ENCODE results near the gene ACOT7.

The ACOT7 gene

DNA sequence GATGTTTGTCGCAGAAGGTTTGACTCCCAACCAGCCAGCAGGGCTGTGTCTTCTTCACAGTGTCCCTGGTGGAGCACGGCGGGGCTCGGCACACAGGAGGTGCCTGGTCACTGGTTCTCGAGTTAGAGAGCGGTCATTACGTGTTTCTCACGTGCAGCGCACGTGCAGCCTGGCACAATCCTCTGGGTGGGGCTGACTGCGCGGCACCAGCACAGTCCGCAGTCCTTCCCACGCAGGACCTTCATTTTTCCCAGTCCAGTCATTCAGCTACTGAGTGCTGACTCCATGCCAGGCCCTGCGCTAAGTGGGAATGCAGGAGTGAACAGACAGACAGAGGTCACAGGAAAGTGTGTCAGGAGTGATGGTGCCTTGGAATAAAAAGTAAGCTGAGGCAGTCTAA lies 86.5 kb downstream of the ACOT7 start:
- no peak for DNase-seq

DNA sequence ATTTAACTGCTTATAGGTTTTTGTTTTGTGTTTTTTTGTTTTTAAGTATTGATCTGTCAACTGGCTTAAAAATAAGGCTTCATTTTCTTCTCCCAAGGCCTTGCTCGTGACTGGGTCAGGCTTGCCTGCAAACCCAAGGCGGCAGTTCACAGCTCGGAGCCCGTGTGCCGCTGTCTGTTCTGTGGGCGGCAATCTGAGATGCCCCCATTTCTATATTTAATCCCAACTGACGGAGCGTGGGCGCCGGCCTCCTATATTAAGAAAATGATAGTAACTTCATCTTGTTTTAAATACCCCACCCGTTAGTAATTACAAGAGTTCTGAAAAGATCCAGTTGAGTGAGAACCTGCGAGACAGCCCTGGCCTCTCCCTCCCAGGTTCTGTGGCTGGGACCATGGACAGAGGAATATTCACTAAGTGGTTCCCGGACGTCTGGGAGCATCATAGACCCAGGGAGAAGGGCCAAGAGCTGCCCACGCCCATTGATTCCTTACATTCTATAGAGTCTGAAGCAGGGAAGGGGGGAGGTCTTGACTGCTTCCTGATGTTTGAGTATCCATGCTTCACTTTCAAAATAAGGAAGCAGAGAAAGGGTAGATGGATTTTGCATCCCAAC lies 90.1 kb downstream of the ACOT7 start:
- DNase-seq: no peak

DNA sequence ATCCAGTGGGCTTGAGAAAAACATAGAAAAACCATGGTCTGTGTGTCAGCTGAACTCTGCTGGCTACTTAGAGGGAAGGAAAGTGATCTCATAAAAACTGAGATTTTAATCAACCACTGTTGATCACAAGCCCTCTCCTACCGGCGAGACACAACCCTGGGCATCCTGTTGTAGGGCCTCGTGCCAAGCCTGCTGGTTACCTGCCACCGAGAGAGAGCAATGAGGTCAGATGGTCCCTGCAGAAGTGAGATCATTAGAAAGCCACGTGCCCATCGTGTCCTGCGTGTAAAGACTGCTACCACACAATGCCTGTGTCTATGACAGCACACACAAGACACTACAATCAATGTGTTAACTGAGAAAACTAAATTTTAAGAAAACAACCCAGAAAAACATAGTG lies 91.0 kb downstream of the ACOT7 start:
- no peak for DNase-seq

DNA sequence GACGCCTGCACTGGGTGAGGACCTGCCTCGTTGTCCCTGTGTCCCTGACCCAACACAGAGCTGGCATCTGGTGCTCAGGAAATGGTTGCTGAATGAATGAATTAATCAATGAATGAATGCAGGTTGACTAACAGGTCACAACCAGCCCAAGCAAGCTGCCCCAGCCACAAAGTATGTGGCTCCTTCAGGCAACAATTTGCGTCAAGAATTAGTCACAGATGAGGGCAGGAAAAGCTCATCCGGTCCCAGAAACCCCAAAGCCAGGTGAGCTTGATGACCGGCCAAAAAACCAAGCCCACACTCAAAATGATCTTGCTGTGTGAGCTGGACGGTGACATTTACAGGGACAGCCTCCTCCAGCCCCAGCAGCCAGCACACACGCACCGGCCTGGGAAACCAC lies 92.0 kb downstream of the ACOT7 start:
- DNase-seq: no peak

DNA sequence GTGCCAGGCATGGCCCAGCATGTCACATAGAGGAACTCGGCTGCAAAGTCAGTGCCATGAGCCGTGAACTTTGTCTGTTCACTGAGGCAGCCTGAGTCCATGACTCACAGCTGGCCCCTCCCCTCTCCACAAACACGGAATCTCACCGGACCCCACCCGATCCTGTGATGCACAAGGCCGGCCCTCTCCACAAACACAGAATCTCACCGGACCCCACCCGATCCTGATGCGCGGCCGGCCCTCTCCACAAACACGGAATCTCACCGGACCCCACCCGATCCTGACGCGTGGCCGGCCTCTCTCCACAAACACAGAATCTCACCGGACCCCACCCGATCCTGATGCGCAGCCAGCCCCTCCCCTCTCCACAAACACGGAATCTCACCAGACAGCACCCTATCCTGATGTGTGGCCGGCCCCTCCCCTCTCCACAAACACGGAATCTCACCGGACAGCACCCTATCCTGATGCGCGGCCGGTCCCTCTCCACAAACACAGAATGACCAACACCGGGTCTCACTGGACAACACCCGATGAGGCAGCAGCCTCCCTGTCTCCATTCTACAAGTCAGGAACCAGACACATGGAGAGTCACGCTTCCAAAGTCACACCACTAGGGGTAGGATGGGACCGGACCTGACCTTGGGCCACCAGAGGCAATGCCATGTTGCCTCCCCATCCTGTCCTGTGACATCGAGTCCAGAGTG lies 93.1 kb downstream of the ACOT7 start:
- no peak for DNase-seq

DNA sequence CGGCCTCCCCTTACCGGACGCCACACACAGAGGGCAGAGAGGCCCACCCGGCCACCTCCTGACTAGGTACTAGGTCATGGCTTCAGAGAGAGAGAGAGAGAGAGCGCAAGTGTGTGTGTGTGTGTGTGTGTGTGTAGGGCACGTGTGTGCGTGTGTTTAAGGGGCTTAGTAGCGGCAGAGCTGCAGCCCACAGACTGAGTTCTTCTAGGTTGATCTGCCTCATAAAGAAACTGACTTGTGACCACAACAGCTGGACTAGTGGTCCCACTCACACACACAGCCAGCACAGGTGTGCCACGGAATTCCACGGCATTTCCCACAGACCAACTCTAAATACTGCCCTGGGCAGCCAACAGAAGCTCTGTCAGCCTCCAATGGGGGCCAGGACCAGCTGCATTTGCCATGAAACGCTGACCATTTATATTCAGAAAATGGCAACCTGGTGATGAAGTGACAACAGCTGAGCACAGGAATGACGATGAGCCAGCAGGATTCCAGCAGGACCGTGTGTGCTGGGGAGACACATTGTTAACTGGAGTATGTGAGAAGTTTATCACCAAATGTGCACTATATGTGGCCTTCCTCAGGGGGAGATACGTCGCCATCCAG lies 93.9 kb downstream of the ACOT7 start:
- no peak for DNase-seq

DNA sequence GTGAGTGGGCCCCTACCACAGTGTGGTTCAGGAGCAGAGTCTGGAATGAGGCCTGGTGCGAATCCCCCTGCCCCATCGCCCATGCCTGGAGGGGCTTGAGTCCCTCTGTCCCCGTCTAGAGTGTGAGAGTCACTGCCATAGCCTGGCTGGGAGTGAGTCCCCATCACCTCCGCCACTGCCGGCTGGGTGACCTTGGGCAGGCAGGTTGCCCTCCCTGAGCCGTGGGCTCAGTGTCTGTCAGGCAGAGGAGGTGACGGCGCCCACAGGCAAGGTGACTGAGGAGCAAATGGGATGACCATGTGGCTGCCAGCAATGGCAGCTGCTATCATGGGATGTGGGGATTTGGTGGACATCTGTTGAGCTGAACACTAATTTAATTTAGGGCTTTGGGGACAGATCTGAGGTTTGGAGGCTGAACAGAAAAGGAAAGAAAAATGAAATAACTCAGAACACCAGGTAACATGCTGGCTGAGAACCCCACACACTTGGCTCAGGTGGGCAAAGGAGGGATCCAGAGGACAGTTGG lies 94.6 kb downstream of the ACOT7 start:
- no peak for DNase-seq

DNA sequence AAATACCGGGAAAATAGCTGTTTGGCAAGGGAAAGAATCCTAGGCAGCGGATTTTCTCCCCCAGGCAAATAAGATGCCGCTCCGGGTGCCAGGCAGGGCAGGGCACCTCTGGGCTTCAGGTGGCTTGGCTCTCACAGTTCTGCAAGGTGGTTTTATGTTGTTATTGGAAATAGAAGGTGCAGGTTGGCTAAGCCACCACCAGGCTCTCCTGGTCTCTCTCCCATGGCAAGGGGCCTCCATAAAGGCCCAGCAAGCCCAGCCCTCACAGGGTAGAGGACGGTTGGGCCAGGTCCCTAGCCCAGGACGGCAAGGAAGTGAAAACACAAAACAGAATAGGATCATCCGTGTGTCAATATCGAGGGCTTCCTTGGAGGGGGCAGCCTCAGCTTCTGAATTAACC lies 95.0 kb downstream of the ACOT7 start:
- DNase-seq: no peak

DNA sequence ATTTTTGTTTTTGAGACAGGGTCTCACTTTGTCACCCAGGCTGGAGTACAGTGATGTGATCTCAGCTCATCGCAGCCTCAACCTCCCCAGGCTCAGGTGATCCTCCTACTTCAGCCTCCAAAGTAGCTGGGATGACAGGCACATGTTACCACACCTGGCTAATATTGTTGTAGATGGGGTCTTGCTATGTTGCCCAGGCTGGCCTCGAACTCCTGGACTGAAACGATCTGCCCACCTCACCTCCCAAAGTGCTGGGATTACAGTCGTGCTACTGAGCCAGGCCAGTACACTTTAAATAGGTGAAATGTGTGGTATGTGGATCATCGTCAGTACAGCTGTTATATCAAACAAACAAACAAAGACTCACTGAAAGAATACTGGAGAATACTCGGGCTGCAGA lies 97.7 kb downstream of the ACOT7 start:
- DNase-seq: no peak

DNA sequence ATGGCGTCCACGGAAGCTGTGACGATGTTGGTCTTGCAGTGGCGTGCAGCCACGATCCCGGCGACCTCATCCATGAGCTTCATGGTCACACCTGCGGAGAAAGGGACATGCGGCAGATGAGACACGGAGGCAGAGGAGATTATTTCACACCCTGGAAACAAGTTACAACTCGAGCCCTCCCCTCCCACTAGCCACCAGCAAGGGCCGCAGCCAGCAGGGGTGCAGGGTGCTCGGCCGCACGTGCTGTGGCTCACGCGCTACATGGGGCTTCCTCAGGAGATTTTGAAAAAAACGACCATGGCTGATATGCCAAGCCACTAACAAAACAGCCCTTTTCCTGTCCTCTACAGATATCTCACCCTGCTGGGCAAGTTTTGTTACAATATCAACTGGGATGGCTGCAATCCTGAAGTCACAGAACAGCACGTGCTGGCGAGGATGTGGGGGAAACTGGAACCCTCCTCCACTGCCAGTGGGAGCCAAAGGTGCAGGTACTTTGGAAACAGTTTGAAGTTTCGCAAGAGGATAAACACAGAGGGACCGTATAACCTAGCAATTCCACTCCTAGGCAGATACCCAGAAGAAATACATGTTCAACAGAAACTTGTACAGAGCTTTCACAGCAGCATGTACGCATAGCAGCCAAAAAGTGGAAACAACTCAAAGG lies 98.5 kb downstream of the ACOT7 start:
- no peak for DNase-seq

DNA sequence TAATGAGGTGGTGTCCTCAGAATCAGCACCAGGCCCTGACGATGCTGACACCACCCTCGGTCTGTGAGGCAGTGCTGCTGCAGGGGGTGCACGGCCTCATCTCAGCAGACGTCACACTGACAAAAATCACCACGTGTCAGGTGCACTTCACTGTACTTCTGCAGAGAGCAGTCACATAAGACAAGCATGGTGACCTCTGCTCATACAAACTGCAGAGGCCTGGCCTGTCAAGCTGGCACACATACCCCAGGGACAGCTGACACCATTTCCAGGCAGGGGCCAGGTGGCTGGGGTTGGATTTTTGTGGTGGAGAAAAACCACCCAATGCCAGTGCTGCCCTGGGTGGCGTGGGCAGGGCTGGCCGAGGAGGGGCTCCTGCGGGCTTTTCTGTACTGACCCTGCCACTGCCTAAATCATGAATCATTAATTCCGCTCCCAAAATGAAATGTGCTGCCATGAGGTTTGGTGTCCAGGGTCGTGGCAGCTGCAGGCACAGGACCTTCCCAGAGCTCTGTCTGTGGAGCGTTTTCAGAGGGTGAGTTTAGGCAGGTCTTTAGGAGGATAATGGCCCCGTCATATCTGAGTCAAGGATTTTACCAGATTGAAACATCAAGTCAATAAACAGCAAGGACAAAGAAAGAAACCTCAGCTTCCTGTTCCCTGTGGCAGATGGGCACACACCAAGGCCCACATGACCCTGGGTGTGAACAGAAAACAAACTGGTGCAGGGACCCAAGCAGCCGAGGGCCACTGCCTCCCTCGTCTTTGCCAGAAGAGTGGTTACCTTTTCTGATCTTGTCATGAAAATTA lies 99.3 kb downstream of the ACOT7 start:
- no peak for DNase-seq

DNA sequence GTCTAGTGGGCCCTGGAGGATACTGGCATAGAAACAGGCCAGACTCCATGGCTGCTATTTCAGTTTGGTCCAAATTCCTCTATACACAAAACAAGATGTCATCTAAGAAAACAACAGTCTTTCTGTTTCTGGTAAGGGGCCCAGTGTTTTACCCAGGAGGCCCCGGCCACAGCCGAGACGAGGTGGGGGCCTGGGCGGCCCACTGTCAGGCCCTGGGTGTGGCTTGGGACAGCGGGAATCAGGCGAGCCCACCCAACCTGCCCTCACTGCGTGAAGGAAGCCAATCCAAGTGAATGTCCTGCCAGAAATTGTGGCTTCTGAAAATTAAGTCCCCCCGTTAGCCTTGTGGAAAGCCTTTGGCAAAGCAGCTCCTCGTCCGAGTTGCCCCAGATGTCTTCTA lies 101.5 kb downstream of the ACOT7 start:
- DNase-seq: no peak

DNA sequence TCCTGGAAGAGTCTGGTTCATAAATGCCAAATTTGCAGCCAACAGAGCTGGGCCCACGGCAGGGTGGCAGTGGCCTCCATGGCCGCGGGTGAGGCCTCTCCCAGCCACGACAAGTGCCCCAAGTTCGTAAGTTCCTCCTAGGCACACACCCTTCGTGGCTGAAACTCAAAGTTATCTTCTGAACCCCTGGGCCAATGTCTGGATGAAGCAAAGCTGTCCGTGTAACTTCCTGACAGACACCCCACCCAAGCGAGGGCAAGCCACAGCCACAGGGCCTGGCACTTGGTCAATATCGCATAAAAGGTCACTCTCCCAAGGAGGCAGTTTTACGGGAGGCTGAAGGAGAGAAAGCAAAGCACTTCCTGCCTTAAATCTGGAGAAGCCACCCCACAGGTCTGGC lies 104.9 kb downstream of the ACOT7 start:
- no peak for DNase-seq

DNA sequence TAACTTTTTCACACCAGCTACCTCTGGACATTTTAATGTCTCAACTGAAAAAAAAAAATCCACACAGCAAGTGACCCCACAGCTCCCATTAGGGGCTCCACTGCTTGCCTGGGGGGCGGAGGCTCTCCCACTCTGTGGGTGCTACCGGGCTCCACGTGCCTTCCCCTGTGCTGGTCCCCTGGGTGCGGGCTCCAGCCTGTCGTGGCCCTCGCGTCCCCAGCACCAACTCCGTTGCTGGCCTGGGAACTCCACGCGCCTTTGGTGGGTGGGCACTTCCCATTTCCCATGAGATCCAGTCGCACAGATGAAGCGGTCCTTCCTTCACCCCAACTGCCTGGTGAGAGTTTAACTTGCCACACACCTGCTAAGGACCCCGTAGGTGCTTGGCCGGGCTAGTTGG lies 105.5 kb downstream of the ACOT7 start:
- DNase-seq: no peak

DNA sequence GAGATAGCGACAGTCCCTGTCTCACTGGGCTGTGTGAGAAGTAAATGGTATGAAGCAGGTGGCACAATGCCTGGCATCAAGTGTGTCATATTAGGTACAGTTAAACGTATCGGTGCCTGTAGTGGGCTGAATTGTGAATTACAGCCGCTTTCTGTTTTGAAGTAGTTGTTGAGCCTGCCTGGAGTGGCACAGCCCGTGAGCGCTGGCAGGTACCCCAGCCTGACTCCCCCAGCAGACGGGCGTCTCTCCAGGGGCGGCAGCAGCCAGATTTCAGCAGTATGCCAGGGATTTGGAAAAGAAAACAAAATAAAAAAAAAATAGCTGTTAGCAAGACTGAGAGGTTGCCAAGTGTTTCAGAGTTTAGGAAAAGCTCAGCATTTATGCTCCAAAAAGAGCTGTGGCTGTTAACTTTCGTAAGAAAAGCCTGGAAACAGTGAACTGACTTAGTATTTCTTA lies 106.1 kb downstream of the ACOT7 start:
- DNase-seq: no peak

DNA sequence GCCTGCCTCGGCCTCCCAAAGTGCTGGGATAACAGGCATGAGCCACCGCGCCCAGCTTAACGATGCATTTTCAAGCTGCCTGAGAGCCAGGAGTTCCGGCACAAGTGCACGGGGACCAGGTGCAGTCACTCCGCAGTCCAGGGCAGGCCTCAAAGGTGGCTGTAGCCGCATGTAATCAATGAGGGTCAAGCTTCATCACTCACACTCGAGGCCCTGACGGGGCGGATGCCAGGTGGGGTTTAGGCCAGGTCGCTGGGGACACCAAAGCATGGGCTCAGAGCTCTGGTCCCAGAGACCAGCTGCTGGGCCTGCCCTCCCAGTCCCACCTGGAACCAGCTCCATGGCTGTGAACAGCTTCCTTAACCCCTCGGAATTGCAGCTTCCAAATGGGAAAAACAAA lies 106.5 kb downstream of the ACOT7 start:
- DNase-seq: no peak

DNA sequence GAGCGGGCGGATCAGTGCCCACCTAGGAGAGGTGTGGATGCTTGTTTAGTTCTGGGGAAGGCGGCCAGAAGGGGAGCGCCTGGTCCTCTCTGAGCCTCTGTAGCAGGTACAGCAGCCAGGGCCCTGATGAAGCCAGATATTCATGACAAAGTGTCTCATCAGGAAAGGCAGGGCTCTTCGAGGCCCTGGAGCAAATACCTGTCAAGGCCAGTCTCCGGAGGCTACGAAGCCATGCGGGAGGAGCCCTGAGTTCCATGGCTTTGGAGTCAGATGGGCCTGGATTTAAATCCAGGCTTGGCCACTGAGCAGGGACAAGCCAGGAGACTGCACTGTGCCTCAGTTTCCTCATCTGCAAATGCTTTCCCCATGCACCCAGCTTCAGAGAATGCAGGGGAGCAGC lies 107.3 kb downstream of the ACOT7 start:
- no peak for DNase-seq

DNA sequence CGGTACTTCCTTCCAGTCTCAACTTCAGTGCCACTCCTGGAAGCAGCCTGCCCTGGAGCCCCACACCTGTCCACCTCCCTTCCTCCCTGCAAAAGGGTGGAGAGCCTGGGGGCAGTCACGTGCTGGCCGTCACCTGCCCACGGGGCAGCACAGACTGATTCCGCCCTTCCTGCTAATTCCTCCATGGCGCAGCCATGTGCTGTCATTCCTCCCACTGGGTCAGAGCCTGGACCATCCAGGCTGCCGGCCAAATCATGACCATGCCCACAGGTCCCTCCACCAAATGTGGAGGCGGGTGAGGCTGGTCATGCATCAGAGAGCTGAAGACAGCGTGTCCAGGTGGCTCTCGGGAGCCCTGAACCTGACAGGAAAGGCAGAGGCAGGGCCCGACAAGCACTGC lies 108.2 kb downstream of the ACOT7 start:
- no peak for DNase-seq

DNA sequence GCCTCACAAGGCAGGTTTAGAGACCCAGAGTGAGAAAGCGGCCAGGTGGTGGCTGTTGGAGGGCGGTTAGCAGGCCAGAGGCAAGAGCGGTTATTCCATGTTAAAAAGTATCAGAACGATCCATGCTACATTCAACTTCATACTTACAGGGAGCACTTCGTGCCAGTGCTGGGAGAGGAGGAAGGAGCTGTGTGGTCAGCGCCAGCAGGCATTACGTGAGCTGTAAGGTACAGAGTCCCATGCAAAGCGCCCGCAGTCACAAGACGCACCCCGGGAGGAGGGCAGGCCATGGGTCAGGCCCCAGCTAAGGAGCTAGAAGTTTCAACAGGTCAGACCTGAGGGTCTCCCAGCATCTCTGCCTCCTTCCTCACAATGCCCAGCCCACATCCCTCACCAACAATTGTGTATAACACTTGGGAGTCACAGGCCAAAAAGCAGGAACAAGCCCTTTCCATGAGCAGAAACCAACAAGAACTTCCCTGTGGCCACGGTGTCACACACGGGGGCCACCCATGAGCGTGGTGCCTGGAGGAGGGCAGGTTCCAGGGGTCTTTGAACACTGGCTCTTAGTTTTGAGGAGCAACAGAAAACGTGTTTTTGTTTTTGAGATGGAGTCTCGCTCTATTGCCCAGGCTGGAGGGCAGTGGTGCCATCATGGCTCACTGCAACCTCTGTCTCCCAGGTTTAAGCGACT lies 110.8 kb downstream of the ACOT7 start:
- DNase-seq: no peak

DNA sequence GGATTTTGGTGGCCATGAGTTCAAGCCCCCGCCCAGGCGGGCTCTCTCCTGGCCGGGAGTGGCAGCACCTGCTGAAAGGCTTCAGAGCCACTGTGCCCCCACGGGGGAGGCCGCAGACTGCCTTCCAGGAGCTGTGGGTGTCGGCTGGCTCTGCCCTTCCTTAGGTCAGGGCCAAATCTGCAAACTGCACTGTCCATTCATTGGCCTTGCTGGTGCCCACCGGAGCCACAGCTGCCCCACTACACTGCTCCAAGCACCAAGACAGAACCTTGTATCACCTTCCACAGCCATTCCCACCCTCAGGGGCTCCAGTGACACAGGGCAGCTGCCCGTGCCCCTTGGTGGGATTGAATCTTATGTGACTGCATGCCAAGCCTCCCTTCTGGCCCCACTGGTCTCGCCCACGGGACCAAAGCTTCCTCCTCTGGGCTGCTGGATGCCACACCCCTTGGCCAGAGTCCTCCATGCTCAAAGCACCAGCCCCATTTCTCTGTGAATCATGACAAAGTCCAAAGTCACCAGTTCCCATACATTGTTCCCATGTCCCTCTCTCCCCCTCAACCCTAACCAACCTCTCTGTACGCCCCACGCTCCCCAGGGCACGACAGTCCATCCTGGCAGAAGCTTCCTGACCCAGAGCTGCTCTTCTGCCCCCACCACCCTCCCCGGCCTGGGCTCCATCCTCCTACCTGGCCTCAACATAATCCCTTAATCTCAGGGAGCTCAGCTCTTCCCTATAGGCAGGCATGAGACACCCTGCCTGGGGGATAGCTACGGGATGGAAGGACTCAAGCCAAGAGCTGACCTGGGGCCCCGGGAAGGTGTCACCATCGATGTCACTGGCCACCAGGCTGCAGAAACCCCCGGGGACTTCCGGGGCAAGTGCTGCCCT lies 111.8 kb downstream of the ACOT7 start:
- DNase-seq: peak; percentile 30

All from inflammatory macrophage treated with lipopolysaccharide for 4 hours (primary cell).